ENCODE results near the gene GADL1.
A peak's percentile ranks its signal among the peaks of the same experiment; 100 is the strongest.

Gene GADL1

DNA sequence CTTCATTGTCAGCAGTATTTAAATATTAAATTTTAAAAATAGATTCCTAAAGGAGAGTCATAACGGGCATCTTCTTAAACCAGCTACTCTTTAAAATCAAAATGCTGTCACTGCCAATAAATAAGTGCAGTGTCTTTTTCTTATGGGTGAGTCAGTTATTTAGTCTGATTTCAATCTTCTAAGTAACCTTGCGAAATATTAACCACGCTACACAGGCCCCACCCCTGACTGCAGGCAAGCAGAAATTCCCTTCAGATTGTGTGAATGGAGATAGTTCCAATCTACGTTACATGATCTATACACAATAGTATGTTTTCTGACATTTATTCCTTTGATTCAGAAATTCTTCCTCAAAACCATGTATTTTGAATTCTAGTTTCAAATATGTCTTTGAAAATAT is 141.5 kb downstream of the GADL1 start:
- no peak for DNase-seq

DNA sequence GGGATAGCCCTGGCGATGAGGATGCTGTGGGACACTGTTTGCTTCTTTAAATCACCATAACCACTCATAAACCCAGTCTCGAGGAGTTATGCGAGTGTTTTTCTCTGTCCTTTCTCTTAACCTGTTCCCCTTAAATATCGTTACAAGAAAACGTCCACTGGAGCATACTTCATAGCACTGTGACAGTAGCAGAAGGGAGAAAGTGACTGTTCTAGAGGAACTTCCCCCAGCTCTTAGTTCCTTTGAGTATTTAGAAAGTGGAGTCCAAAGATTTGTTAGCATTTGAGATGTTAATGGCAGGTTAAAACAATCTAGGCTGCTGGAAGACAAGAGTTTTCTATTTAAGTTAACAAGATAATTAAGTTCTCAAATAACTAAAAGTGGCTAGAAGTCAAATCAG is 142.0 kb downstream of the GADL1 start:
- no peak for DNase-seq

DNA sequence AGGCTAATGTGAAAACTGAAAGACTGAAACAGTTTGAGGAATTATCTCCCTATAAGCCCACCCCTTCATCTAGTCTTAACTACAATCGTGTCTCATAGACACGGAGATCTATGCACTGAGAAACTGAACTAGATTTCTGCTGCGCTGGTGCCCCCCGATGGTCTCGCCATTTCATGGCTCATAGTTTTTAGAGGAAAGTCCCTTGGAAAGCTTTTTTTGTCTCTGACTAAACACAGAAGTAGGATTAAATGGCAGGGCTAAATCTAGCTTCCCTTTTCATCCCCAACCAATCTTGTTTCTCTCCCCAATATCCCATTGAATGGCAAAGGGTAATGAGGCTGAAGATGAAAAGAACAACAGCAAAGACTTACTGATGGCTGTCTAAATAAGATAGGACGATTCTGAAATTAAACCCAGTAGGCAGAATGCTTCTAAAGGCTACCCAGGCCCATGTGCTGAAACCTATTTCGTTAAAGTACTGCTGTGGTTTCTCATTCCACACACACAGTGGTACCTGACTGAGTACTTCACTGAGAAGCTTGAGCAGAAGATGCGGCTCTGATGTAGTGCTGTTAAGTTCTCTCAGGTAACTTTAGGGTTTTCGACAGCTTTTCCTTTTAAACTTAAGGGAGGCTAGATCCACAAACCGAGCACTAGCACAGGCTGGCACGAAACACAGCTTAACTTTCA is 142.7 kb downstream of the GADL1 start:
- DNase-seq, result peak; percentile 23

DNA sequence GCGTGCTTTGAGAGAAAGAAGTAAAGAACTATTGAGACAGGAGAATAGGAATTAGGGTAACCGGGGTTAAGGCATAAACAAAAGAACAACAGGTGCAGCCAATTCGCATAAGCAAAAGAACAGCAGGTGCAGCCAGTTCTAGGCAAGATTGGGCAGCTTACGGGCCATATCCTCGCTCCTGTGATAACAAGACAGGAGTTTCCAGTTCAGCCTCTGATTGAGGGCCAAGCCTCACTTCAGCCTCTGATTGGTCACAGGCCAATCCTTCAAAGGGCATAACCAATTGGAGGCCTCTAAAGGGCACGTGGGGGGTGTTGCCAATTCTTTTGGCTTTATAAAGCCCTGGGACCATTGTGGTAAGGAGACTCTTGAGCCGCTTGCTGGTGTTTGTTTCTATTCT is 143.5 kb downstream of the GADL1 start:
- no peak for DNase-seq

DNA sequence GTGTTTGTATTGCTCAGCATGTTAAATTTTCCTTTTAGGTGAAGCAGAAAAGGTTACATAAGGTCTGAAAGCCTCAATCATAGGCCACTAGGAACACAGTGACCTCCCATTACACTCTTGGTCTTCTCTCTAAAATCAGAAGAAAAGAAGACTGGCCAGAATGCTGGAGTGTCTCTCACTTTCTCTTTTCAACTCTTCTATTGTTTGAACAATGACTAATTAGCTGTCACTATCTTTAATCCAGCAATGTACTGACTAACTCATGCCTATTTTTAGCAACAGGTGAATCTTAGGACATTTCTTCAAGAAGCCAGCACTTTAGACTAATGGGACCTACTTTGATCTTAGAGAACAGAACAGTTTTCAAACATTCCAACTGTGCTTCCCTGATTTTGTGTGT is 145.2 kb downstream of the GADL1 start:
- DNase-seq, result no peak

DNA sequence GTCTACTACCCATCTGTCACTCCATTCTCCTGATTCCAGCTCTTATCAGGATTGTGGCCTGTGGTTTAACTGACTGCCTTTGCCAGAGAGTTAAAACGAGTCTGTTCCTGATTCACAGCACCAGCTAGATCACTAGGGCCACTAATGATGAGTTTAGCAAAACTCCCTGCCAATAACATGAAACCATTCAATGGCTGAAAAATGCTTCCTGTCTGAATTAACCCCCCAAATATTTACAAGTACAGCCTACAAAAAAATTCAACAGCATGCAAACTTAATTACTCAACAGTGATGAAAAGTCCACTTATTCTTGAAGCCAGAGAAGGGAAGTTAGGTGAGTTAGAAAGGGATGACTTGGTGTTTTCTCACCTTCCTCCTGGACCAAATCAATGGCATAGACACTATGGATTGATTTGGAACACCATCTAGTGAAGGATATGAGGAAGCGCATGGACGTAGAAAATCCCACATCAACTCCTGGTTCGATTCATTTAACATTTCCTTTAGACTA is 146.6 kb downstream of the GADL1 start:
- peak; percentile 24 for DNase-seq

DNA sequence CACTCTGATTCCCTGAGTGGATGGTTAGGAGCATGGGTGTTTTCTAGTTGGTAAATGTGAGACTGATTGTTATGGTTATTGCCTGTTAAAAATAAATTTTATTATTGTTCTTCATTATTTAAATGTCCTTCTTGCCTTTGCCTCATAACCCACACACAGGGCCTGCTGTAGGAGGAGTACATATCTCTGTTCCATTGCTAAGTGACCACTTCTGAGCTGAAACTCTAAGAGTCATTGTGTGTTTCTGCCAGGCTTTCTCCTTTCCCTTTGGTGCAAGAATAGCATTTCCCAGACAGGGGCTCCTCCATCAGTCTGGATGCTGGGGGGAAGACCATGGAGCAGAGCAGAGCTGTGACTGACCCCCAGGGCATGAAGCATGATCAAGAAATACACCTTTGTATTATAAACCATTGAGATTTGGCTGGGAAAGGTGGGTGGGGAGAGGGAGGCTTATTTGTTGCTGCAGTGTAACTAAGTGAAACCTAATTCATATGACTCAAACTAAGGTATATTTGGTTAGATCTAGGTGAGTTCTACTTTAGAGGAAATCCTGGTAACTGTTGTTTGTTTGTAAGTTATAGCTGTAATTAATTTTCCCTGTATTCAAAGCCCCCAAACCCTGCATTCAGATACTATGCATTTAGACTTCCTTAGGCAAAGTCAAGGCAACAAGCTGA is 150.7 kb downstream of the GADL1 start:
- DNase-seq, result no peak

DNA sequence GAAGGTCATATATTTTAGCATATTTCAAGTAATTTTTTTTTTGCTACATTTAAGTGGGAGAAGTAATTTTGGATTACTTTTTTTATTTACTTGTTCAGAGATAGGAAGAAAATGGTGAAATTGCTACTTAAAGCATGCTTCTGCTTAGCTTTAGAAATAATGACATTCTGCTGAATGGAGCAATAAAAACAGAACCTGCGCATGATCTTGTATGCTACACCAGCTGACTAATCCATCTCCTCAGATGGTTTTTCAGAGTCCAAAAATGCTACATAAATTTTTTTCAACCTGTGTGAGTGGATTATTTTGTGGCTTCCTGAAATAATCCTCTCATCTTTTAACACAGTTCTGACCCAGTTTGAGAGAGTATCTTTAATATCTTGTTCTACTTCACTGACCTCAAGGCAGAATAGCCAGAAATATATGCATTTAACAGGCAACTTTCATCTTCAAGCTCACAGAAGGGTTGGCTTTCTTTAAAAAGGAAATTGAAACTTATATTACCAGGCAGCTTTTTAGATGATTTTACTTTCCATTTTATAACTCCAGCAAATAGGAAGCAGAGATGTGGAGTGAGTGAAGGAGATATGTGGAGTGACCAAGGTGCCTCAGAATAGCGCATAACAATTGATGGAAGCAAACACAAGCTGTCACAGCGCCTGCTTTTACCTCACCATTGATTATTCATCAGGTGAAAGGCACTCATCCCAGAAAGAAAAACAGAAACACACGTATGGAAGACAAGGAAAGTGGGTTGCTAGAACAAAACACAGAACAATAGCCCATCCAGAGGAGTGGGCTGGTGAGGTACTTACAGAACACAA is 151.5 kb downstream of the GADL1 start:
- DNase-seq, result no peak

DNA sequence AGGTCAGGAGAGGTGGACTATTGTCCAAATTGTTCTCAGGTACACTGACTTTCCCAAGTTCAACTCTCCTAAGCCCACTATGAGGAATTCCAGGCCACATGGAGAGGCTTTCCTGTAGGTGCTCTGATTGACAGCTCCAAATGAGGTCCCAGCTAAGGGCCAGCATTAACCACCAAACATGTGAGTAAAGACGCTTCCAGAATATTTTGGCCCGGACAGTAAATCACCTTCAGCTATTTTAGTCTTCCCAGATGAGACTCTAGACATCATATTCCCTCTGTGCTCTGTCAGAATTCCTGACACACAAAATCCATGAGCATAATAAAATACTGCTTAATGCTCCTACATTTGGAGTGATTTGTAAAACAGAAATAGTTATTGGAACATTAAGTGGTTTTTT is 152.6 kb downstream of the GADL1 start:
- no peak for DNase-seq

DNA sequence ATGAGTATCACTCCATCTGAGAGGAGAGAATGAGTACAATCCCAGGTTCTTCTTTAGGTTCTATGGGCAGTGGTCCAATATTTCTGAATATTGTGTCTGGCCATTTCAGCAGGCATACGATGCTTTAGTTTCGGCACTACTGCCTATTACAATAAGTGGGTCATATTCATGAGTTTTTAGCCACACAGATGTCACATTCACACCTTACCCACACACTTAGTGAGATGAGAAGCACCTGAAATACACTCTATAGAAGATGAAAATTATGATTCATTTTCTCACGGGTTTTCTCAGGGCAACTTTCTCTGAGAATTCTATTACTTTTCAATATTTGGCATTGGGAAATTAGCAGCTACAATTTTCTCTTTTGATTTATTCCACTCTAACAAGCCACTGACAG is 155.9 kb downstream of the GADL1 start:
- no peak for DNase-seq

DNA sequence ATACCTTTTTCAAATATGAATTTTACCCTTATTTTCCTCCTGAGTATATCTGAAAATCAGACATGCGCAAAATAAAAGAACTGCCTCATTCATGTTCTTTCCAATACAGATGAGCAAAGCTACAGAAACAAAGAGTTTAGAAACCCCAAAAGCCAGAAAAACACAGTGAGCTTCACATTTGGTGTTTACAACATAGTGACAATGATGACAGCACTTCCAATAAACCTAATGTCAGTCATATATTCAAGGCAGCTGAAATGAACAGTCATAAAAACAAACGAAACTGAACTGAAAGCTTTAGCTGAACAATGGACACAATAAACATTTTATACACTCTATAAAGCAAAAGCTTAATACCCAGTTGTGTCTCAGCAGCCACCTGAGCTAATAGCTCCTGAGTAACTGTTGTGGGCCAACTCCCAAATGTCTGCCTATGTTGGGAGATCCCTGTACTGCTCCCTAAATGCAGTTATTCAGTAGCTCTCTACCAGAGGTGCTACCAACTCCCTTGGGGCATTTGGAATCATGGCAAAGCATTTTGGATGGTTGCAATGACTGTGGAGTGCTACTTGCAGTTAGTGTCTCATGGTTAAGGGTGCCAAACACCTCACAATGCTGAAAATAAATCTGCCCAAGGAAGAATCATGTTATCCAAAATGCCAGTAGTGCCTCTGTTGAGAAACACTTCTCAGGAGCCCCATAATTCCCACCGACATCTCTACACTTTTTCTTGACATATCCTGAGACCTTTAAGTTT is 156.5 kb downstream of the GADL1 start:
- no peak for DNase-seq

DNA sequence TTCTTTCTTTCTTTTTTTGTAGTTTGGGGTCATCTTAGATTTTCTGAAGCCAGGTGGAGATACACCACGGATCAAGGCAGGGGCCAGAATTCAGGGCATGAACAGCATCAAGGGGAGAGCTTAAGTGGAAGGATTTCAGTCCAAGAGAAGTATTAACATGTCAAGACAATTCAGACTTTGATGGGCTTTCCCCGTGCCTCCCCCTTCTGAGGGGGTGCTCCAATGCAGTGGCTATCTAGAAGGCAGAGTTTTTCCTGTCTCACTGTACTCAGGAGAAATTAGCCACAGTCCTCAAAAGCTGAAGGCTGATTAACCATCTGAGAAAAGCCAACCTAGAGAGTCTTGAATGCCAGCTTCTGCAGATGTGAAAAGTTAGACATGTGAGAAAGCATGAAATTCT is 160.8 kb downstream of the GADL1 start:
- no peak for DNase-seq

DNA sequence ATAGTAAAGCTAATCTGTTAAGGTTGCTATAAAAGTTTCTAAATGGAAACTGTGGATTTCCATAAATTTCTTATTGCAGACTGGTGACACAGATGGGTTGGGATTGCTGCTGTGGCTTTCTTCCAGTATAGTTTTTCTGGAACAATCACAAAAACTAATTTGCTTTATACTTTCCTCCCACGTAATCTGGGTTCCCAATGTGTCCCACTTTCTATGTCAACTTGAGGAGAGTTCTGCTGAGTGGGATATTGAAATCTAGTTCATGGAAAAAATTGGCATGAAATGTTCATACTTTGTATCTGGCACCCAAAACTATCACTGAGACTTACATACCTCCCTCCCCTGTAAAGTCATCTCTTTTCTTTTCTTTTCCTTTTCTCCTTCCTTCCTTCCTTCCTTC is 161.3 kb downstream of the GADL1 start:
- DNase-seq, result no peak

DNA sequence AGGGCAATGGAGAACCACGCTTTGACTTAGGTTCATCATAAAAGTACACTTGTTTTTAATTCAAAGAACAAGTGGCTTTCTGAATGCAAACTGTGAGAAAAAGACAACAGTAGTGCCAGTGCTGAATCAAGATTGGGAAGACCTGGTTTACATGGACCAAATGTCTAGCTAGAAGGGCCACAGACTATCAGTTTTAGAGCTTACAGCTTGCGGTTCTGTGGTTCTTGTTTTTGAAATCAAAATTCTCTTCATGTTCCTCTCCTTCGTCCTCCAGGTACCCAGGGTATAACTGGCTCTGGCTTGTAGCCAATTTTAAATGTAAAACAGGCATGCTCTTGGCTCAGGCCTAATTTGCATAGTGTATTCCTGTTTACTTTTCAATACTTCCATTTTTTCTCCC is 163.5 kb downstream of the GADL1 start:
- peak; percentile 51 for DNase-seq

DNA sequence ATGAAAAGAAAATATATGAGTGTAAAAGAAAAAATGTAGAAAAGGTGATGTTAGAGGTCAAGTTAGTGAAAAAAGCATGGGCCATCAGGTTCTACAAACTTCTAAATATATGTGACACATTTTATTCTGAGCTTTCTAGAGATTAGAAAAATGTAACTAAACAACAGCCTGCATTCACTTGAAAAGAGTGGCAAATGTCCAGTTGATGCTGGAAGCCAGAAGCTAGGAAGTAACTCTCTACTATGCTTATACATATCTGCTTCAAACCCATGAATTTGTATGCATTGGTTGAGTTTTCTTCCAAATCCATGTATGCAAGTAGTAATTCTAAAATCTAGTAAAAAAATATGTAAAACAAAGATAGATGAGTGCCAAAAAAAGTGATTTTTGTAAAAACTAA is 164.5 kb downstream of the GADL1 start:
- DNase-seq, result no peak

DNA sequence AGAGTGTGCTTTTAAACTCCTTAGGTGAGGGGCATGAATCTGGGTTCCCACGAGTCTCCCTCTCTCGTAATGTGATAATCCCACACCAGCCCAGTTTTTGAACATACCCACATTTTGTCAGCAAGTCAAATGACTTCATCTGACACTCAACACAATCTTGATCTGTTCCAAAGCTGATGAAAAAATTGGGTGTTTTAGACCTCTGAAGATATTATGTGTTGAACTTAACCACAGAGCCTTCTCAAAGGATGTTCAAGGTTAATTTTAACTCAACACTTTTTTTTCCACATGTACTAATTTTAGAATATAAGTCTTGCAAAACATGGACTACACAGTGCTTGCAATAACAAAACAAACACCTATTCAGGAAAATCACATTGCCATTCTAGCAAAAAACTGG is 164.9 kb downstream of the GADL1 start:
- DNase-seq, result no peak

DNA sequence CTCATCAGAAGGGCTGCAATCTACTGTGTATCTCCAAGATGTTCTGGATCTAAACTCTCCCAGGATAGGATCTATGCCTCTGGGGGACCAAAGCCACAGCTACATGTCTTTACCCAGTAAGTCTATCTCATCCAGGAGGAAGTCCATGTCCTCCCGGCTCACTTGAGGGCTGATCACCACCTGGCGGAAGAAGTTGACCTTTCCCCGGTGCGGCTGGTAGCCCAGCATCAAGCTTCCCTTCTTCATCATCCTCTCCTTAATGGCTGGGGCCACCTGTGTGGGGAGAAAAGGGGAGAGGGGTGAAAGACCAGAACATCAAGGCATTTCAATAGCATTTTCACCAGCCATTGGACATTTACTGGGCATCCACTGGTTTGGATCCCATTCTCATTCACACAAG is 166.3 kb downstream of the GADL1 start:
- DNase-seq, result no peak

DNA sequence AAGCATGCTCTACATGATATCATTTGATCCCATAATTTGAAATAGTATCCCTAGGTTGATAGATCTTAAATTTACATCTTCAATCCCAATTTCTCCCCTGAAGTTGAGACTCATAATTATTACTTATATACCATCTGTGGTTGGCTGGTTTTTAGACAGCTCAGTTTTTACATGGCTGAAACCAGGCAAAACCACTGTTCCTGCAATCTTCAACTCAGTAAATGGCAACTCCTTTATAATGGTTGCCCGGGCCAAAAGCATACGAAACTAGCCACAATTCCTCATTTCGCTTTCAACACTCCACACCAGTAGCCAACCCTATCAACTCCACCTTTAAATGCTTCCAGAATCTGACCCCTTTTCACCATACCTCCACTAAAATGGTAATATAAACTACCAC is 169.6 kb downstream of the GADL1 start:
- DNase-seq, result no peak

DNA sequence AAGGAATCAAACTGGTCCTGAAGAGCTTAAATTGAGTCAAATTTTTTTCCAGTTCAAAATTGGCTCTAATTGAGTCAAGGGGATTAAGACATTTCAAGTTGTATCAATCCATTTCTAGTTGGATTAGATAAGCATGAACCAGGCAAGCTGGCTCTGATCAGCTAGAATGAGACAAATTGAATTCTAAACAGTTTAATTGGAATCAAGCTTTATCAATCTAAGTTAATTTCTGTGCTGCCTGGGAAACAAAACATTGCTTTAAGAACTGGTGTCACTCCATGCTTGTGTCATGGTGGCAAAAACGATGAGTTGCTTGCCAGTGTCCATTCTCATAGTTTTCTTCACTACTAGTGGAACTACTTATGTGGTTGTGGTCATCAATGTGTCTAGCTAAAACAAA is 171.2 kb downstream of the GADL1 start:
- no peak for DNase-seq

DNA sequence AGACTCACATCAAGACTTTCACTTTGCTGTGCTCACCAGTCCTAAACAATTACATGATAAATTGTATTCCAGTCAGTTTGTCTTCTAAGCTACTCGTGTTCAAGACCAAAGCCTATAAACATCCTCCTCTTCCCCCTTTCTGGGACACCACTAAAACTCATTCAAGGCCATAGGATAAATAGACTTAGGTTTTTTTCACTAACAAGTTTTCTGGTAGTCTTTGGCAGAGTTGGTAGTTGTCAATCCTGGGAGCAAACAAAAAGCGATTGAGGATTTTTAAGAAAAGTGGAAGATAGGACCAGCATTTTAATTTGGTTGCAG is 173.2 kb downstream of the GADL1 start:
- DNase-seq, result no peak

DNA sequence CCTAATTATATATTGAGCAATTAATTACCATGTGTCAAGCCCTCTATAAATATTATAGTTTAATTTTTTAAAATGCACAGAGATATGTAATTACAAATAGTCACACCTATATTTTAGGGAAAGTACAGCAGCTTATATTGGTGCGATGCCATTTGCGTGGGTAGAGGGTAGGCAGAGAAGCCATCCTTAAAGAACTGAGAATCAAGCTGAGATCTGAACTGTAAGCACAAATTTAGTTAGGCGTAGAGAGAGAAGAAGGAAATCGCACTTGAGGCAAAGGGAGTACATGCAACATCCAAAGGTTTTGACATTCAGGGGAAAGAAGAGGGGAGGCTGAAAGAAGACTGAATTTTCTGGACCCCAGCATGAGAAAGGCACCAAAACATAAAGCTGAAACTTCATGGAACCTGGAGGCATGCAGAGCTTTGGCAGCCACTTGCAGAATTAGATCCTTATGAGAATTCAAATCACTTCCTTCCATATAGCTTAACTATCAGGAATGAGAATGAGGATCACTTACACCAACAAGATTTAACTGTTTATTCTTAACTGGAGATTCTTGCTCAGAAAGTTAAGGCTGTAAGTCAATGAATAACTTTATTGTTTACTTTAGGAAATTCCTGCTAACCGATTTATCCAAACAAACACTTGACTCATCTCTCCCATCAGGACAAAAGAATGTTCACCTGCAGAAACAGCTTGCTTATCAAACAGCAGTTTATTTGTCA is 173.7 kb downstream of the GADL1 start:
- DNase-seq, result no peak

DNA sequence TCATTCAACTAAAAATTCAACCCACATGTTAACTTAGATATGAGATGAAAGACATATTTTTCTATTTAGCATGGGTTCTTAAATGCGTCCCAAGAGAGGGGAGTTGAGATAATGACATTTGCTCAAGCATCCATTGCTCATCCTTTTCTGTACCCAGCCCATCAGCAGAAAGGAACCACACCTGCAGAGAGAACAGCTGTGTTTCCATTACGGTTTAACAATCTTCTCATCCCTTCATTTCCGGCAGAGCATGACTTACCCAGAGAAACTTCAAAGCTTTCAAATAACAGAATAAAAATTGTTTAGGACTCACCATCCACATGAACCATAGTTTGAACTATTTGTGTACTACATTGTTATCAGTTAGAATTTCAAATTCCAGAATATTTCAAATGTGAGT is 174.9 kb downstream of the GADL1 start:
- DNase-seq, result no peak

Data from NCI-H526 treated with DMSO at 0.1 percent for 48 hours (cell line).